Stomach smooth muscle (tissue), 2 donors: ENCODE results near the gene GRK1.
A peak's percentile ranks its signal among the peaks of the same experiment; 100 is the strongest.

ENCODE experiments used
- H3K27ac ChIP-seq: one replicate; pipeline ENCODE4 v1.7.0; 2013; ENCODE audit warnings: mild to moderate bottlenecking, low read length, inconsistent platforms
- H3K27me3 ChIP-seq, 2 donors: one replicate each; pipeline ENCODE4 v1.7.0; 2013; ENCODE audit warnings: low read length in 2 of 2; ENCODE audit not compliant: insufficient read depth in 2 of 2, control insufficient read depth in 1 of 2
- H3K36me3 ChIP-seq, 2 donors: one replicate each; pipeline ENCODE4 v1.7.0; 2013; ENCODE audit warnings: low read length in 2 of 2; ENCODE audit not compliant: control insufficient read depth in 2 of 2, insufficient read depth in 2 of 2
- H3K4me1 ChIP-seq: one replicate; pipeline ENCODE4 v1.7.0; 2013; ENCODE audit warnings: low read length; ENCODE audit not compliant: control insufficient read depth, insufficient read depth
- H3K4me3 ChIP-seq, 2 donors: one replicate each; pipeline ENCODE4 v1.7.0; 2013; ENCODE audit warnings: low read length in 2 of 2
- H3K9ac ChIP-seq, 2 donors: one replicate each; pipeline ENCODE4 v1.7.0; 2013; ENCODE audit warnings: low read length in 2 of 2, mild to moderate bottlenecking in 1 of 2
- H3K9me3 ChIP-seq, 2 donors: one replicate each; pipeline ENCODE4 v1.7.0; 2013; ENCODE audit warnings: low read length in 2 of 2; ENCODE audit not compliant: control insufficient read depth in 2 of 2
- donor health status: healthy.
- donor health status: Pancreatic carcinoma.

GRK1 gene

DNA sequence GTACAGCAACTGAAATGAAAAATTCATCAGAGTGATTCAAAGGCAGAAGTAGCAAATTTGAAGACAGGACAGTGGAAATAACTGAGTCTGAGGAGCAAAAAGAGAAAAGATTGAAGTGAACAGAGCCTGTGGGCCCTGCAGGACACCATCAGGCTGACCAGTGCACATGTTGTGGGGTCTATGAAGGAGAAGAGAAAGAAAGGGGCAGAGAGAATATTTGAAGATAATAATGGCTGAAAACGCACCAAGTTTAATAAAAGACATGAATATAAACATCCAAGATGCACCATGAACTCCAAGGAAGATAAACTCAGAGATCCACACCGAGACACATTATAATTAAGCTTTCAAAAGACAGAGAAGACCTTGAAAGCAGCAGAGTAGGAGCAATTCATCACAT lies 24.5 kb upstream of the GRK1 start:
- peaks cover 9 to 13% of the 10 kb centered on the region in 2 donors for H3K36me3 ChIP-seq
- H3K4me1 ChIP-seq, result peaks cover 17% of the 10 kb centered on the region
- no peak overlapping the region for H3K27ac ChIP-seq
- H3K27me3 ChIP-seq, result no peaks in the 10 kb centered on the region
- no peak overlapping the region for H3K9ac ChIP-seq
- no peak overlapping the region for H3K4me3 ChIP-seq
- H3K9me3 ChIP-seq, result no peaks in the 10 kb centered on the region

GRCh38 chr13:113643593-113643992 lies 23.4 kb upstream of the GRK1 start:
- Histone ChIP-seq H3K27me3 (no peaks in the 10 kb centered on the region), H3K36me3 (peaks cover 3 to 6% of the 10 kb centered on the region in 2 donors), H3K4me3 (no peak overlapping the region), H3K27ac (no peak overlapping the region), H3K4me1 (peaks cover 20% of the 10 kb centered on the region), H3K9me3 (no peaks in the 10 kb centered on the region), H3K9ac (no peak overlapping the region)

- Histone ChIP-seq H3K27me3 (no peaks in the 10 kb centered on the region), H3K4me1 (peaks cover 14% of the 10 kb centered on the region), H3K27ac (no peak overlapping the region), H3K36me3 (peaks cover 1 to 3% of the 10 kb centered on the region in 2 donors), H3K9me3 (no peaks in the 10 kb centered on the region), H3K4me3 (no peak overlapping the region), H3K9ac (no peak overlapping the region)
These were observed 22.2 kb upstream of the GRK1 start for GRCh38 chr13:113644800-113645199.

GRCh38 chr13:113645329-113645728 lies 21.7 kb upstream of the GRK1 start:
- Histone ChIP-seq H3K27ac (no peak overlapping the region), H3K9ac (no peak overlapping the region), H3K27me3 (no peaks in the 10 kb centered on the region), H3K4me1 (peaks cover 10% of the 10 kb centered on the region), H3K36me3 (peaks cover 0 to 3% of the 10 kb centered on the region in 2 donors), H3K9me3 (no peaks in the 10 kb centered on the region), H3K4me3 (no peak overlapping the region)

GRCh38 chr13:113646376-113646775 lies 20.6 kb upstream of the GRK1 start:
- no peaks in the 10 kb centered on the region for H3K9me3 ChIP-seq
- peaks cover 0 to 2% of the 10 kb centered on the region in 2 donors for H3K36me3 ChIP-seq
- H3K4me3 ChIP-seq, result no peak overlapping the region
- no peak overlapping the region for H3K9ac ChIP-seq
- no peaks in the 10 kb centered on the region for H3K27me3 ChIP-seq
- peaks cover 12% of the 10 kb centered on the region for H3K4me1 ChIP-seq
- H3K27ac ChIP-seq, result no peak overlapping the region

DNA sequence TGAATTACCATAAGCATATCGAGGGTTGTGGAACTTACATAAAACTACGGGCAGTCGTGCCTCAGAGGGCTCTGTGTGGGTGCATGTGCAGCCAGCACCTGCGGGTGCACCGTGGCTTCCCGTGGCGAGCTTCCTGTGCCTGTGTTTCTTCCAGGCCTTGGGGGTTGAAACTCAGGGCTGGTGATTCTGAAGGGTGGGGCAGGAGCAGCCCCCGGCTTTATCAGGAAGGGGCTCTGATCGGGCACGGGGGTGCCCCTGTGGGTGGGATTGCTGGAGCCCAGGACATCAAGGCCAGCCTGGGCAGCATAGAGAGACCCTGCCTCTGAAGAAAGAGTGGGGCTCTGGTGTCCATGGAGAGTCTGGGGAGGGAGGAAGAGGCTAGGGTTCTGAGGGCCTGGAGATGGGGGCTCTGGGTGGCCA lies 20.1 kb upstream of the GRK1 start:
- Histone ChIP-seq H3K36me3 (no peaks in the 10 kb centered on the region), H3K4me3 (no peak overlapping the region), H3K27me3 (no peaks in the 10 kb centered on the region), H3K9ac (no peak overlapping the region), H3K9me3 (no peaks in the 10 kb centered on the region), H3K4me1 (peaks cover 13% of the 10 kb centered on the region), H3K27ac (peak overlapping the region; percentile 55)

DNA sequence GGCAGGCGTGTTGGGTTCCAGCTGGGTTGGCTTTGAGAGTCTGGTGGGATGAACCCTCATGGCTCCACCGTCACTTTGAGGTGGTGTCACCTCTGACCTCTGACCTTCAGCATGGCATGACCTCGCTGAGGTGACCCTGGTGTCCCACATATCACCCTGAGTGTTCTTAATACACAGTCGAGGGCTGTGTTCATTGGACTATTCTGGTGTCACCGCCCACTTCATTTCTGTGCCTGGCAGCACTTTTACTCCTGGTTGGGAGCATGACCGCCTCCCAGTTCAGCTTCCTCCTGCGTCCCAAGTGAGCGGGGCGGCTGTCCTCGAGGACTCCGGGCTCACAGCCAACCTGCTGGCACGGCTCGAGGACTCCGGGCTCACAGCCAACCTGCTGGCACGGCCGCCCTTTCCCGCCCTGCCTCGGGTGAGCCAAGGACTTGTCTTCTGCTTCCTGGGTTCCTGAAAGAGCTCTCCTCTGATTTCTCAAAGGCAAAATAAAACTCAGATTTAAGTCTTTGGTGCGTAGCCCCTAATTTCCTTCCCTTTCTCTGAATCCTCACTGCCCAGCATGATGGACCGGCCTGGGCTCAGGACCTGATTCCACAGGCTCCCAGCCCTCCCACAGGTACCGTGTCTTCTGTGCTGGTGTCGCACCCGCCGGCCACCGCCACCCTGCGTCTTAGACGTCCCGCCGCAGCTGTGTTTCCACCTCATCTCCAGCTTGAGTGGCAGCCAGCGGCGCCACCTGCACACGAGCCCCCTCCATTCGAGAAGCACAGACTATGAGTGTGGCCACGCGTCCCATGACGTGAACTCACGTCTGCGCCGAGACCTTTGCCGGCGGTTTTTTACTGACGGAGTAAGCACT lies 19.4 kb upstream of the GRK1 start:
- H3K9ac ChIP-seq, result no peak overlapping the region
- H3K4me1 ChIP-seq, result peaks cover 13% of the 10 kb centered on the region
- H3K27me3 ChIP-seq, result no peaks in the 10 kb centered on the region
- H3K9me3 ChIP-seq, result no peaks in the 10 kb centered on the region
- peak overlapping the region; percentile 55 for H3K27ac ChIP-seq
- no peak overlapping the region for H3K4me3 ChIP-seq
- no peaks in the 10 kb centered on the region for H3K36me3 ChIP-seq

DNA sequence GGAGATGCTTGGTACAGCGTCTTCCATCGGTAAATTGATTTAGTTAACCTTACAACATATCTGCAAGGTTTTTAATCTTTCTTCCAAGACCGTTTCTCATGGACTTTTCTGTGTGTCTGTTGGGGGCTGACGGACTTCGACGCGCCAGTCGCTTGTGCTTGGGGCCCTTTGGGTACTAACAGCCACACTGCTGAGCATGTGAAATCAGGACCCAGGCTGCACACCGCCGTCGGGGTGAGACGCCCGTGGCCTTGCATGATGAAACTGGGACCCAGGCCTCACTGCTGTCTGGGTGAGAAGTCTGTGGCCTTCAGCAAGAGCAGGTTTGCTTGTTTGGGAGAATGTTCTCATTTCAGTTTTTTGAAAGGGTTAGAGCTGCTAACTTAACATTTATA lies 18.8 kb upstream of the GRK1 start:
- H3K27me3 ChIP-seq, result no peaks in the 10 kb centered on the region
- no peak overlapping the region for H3K27ac ChIP-seq
- H3K36me3 ChIP-seq, result no peaks in the 10 kb centered on the region
- peaks cover 13% of the 10 kb centered on the region for H3K4me1 ChIP-seq
- H3K4me3 ChIP-seq, result no peak overlapping the region
- H3K9me3 ChIP-seq, result no peaks in the 10 kb centered on the region
- no peak overlapping the region for H3K9ac ChIP-seq

DNA sequence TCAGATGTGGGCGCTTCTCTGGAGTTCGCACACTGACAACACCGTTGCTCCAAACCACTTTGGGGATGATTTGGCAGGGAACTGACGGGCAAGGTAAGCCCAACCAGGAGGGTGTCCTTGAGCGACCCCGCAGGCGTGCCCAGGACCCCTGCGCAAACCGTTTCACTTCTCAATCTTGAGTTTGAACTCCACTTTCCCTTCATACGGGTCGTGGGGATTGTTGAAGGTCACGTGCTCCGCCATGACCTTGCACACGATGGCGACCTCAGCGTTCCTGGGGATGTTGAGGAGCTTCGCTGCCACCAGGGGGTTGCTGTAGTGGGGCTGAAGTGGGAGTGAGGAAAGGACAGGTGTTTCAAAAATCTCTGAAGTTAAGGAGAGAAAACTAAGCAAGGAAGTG lies 17.8 kb upstream of the GRK1 start:
- Histone ChIP-seq H3K9ac (no peak overlapping the region), H3K36me3 (no peaks in the 10 kb centered on the region), H3K27ac (no peak overlapping the region), H3K4me3 (no peak overlapping the region), H3K4me1 (peaks cover 13% of the 10 kb centered on the region), H3K27me3 (no peaks in the 10 kb centered on the region), H3K9me3 (no peaks in the 10 kb centered on the region)

DNA sequence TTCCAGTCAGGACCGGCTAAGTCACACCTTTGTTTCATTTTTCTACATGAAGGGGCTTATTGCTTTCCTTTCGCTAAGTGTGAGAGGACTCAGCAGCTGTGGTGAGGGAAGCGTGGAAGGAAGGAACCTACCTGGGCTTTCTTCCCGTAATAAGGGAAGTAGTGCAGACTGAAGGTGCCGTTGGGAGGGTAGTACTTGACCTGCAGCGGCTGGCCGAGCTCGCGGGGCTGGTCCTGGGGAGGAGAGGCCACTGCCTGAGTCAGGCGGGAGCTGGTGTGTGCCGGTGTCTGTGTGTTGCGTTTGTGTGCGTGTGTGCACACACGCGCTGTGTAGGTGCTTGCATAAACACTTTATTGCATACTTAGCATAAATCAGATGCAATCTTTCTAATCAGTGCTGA lies 16.7 kb upstream of the GRK1 start:
- peaks cover 13% of the 10 kb centered on the region for H3K4me1 ChIP-seq
- no peak overlapping the region for H3K4me3 ChIP-seq
- no peaks in the 10 kb centered on the region for H3K9me3 ChIP-seq
- no peak overlapping the region for H3K27ac ChIP-seq
- no peaks in the 10 kb centered on the region for H3K36me3 ChIP-seq
- H3K27me3 ChIP-seq, result no peaks in the 10 kb centered on the region
- no peak overlapping the region for H3K9ac ChIP-seq

DNA sequence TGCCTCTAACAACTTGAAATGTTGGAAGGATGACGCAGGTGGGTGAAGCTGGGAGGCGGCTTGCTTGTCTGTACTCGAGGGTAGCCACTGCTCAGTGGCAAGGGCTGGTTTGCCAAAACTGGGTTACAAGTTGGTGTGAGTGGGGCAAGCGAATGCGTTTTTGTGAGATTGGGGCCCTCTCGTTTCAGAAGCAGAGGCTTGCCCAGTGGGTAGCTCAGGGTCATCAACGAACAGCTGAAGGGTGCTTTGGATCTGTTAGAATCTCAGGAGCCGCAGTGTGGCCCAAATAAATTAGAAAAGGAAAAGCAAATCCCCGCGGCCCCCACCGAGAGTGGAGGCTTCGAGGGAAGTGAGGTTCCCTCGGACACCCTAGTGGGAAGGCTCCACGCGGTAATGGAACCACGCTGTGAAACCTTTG lies 16.3 kb upstream of the GRK1 start:
- Histone ChIP-seq H3K4me3 (no peak overlapping the region), H3K9me3 (no peaks in the 10 kb centered on the region), H3K9ac (no peak overlapping the region), H3K36me3 (no peaks in the 10 kb centered on the region), H3K27ac (no peak overlapping the region), H3K27me3 (no peaks in the 10 kb centered on the region), H3K4me1 (peaks cover 13% of the 10 kb centered on the region)
